WTC11 (cell line): ENCODE data around the gene COX7A2.

Experiments used
- GTF2I ChIP-seq: fragments of 250-450 bp; sonication (Bioruptor Pico); conservative IDR thresholded peaks from 2 replicates; pipeline ENCODE4 v1.4.0; 2021; ENCODE audit warnings: mild to moderate bottlenecking
- MAX ChIP-seq: sonication (generic); formaldehyde crosslinking; IDR thresholded peaks from 2 replicates; pipeline ENCODE4 v1.8.0; 2022; ENCODE audit warnings: mild to moderate bottlenecking, missing genetic modification reagents
- ZSCAN18 ChIP-seq: fragments of 250-450 bp; sonication (Bioruptor Pico); IDR thresholded peaks from 2 replicates; pipeline ENCODE4 v2.1.2; 2022; ENCODE audit warnings: mild to moderate bottlenecking, moderate library complexity
- TF ChIP-seq, protein P1 (sequence below): sonication (generic); formaldehyde crosslinking; IDR thresholded peaks from 2 replicates; pipeline ENCODE4 v1.8.1; 2023; ENCODE audit warnings: mild to moderate bottlenecking, missing genetic modification reagents, moderate library complexity

DNA sequence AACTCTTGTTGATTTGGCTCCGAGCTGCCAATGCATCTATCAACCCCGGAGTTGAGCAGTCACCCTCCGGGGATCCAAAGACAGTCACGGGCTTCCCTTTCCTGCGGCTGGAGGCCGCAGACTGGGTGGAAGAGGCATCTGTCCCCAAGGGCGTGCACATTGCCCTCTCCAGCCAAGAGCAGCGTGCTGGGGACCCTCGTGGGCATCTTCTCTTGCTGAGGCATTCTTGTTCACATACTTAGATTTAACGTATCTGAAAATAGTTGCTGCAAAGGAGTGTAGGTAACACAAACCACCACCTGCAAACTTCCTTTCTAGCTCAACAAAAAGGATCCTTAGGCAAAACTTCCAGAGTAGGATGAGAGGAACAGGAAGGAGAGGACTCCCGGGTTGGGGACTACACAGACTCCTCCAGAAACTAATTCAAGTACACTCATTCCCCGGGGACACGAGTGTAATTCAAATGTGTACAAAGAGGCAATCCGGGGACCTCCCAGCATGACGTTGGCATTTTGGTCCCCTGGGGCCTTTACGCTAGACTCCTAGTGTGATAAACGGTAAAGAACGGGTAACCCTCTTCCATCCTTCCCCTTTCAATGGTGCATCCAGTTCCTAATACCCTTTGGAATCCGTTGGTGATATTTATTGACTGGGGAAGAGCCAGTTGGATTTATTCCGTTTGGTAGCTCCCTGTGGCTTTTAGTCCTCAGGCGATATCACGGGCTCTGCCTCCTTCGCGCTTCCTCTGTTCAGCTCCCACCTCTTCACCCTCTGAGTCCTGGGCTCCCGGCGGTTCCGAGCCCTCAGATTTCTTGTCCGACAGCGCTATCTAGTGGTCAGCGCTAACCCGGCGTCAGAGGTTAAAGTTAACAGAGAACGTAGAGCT lies 35.1 kb downstream of the COX7A2 start:
- TF ChIP-seq ZSCAN18 (no peak), MAX (CRISPR knock-in tag) (no peak), GTF2I (no peak)
- TF ChIP-seq, protein P1, sequence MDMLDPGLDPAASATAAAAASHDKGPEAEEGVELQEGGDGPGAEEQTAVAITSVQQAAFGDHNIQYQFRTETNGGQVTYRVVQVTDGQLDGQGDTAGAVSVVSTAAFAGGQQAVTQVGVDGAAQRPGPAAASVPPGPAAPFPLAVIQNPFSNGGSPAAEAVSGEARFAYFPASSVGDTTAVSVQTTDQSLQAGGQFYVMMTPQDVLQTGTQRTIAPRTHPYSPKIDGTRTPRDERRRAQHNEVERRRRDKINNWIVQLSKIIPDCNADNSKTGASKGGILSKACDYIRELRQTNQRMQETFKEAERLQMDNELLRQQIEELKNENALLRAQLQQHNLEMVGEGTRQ (CRISPR knock-in tag): no peak
